Adrenal gland (tissue), 5 donors: ENCODE measurements around the gene GPC3.

Experiments used
- POLR2A ChIP-seq, 2 donors: fragments of 450-650 bp; IDR thresholded peaks; one replicate each; pipeline ENCODE4 v1.6.1; 2017; ENCODE audit warnings: antibody characterized with exemption in 2 of 2, mild to moderate bottlenecking in 2 of 2, moderate library complexity in 1 of 2
- TF ChIP-seq, protein P1 (sequence below), 6 experiments: fragments of 450-650 bp in 4 of 6; fragments of 200-600 bp in 2 of 6; sonication (generic) in 1 of 6; IDR thresholded peaks; 1 replicate in 5 of 6; 2 replicates in 1 of 6; pipeline versions ENCODE4 v1.5.1 to v1.8.0; 2016 to 2021; ENCODE audit warnings: antibody characterized with exemption in 6 of 6, mild to moderate bottlenecking in 2 of 6, moderate library complexity in 1 of 6
- donor health status: DM: no; HTN: no; CAD: no.

DNA sequence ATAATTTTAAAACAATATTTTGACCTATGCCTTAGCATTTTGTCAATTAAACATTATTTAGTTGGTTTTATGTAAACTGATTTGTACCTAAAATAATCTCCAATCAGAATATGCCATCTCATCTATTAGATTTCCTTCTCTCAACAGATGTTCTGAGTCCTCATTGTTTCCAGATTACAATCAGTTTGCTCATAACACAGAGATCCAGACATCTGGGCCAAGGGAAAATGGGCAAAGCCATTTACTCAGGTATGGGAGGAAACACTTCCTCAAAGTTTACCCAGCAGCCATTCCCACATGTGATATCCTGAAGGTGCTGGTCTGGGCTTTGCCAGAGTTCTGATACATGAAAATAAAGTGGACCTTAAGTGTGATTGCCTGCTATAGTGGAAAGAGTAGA, 352.2 kb downstream of the GPC3 start:
- TF ChIP-seq, protein P1, sequence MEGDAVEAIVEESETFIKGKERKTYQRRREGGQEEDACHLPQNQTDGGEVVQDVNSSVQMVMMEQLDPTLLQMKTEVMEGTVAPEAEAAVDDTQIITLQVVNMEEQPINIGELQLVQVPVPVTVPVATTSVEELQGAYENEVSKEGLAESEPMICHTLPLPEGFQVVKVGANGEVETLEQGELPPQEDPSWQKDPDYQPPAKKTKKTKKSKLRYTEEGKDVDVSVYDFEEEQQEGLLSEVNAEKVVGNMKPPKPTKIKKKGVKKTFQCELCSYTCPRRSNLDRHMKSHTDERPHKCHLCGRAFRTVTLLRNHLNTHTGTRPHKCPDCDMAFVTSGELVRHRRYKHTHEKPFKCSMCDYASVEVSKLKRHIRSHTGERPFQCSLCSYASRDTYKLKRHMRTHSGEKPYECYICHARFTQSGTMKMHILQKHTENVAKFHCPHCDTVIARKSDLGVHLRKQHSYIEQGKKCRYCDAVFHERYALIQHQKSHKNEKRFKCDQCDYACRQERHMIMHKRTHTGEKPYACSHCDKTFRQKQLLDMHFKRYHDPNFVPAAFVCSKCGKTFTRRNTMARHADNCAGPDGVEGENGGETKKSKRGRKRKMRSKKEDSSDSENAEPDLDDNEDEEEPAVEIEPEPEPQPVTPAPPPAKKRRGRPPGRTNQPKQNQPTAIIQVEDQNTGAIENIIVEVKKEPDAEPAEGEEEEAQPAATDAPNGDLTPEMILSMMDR (IDR thresholded peaks at IDR 0.05) = no peak
- no peak for TF ChIP-seq POLR2A (IDR thresholded peaks at IDR 0.05)
